GM23248 (cell line): ENCODE measurements around the gene DCUN1D3. TPM values are rescaled to one million over a fixed set of nuclear protein-coding genes. Genes with fewer than 3 reads are reported as not detected.
A peak's percentile ranks its signal among the peaks of the same experiment; 100 is the strongest.

ENCODE experiments used
- DNase-seq: peaks from one replicate; pipeline ENCODE4 v3.0.0-alpha.2; 2015
- H2AFZ ChIP-seq: fragments of 200-600 bp; sonication (generic); 2 replicates; pipeline ENCODE4 v1.6.1; 2016; ENCODE audit warnings: antibody characterized with exemption
- H3F3A ChIP-seq: fragments of 200-600 bp; sonication (generic); 2 replicates; pipeline ENCODE4 v1.6.1; 2016; ENCODE audit warnings: mild to moderate bottlenecking, antibody characterized with exemption, mixed run types; ENCODE audit not compliant: insufficient read depth
- H3K27ac ChIP-seq: fragments of 200-600 bp; sonication (generic); 2 replicates; pipeline ENCODE4 v1.5.1; 2016; ENCODE audit warnings: mild to moderate bottlenecking
- H3K27me3 ChIP-seq: fragments of 200-600 bp; sonication (generic); replicated peaks from 2 replicates; pipeline ENCODE4 v1.6.1; 2016; ENCODE audit warnings: mild to moderate bottlenecking; ENCODE audit not compliant: insufficient read depth
- H3K36me3 ChIP-seq: fragments of 200-600 bp; sonication (generic); 2 replicates; pipeline ENCODE4 v1.6.1; 2016; ENCODE audit warnings: low read depth, mild to moderate bottlenecking
- H3K4me1 ChIP-seq: fragments of 200-600 bp; sonication (generic); 2 replicates; pipeline ENCODE4 v1.6.1; 2016; ENCODE audit warnings: mild to moderate bottlenecking; ENCODE audit not compliant: insufficient read depth
- H3K4me2 ChIP-seq: fragments of 200-600 bp; sonication (generic); one replicate; pipeline ENCODE4 v1.6.1; 2016; ENCODE audit warnings: mild to moderate bottlenecking; ENCODE audit not compliant: unreplicated experiment
- H3K4me3 ChIP-seq: fragments of 200-600 bp; sonication (generic); 2 replicates; pipeline ENCODE4 v1.5.1; 2016; ENCODE audit warnings: mild to moderate bottlenecking
- H3K79me2 ChIP-seq: fragments of 200-600 bp; sonication (generic); 2 replicates; pipeline ENCODE4 v1.6.1; 2016; ENCODE audit warnings: mild to moderate bottlenecking; ENCODE audit not compliant: insufficient read depth
- H3K9ac ChIP-seq: fragments of 200-600 bp; sonication (generic); 2 replicates; pipeline ENCODE4 v1.6.1; 2016; ENCODE audit warnings: mild to moderate bottlenecking
- H3K9me2 ChIP-seq: fragments of 200-600 bp; sonication (generic); 2 replicates; pipeline ENCODE4 v1.6.1; 2016; ENCODE audit warnings: mixed run types, mild to moderate bottlenecking, moderate library complexity; ENCODE audit not compliant: insufficient read depth
- H3K9me3 ChIP-seq: fragments of 200-600 bp; sonication (generic); one replicate; pipeline ENCODE4 v1.6.1; 2017; ENCODE audit warnings: low read depth
- H4K20me1 ChIP-seq: fragments of 200-600 bp; sonication (generic); 2 replicates; pipeline ENCODE4 v1.6.0; 2016; ENCODE audit not compliant: insufficient read depth
- EZH2 ChIP-seq: fragments of 200-600 bp; sonication (generic); IDR thresholded peaks from 2 replicates; pipeline ENCODE4 v1.6.1; 2018; ENCODE audit warnings: antibody characterized with exemption, mild to moderate bottlenecking; ENCODE audit not compliant: insufficient read depth, poor library complexity, severe bottlenecking
- EZH2phosphoT487 ChIP-seq: fragments of 200-600 bp; sonication (generic); IDR thresholded peaks from 2 replicates; pipeline ENCODE4 v1.6.1; 2018; ENCODE audit warnings: antibody characterized with exemption, moderate library complexity, mild to moderate bottlenecking, low read depth; ENCODE audit not compliant: insufficient read depth
- WGBS, 2 experiments: methylation state at CpG; one replicate each; pipeline ENCODE4 v1.1.6; 2015 to 2017; ENCODE audit warnings: low lambda C conversion rate in 2 of 2, low coverage in 1 of 2; ENCODE audit errors: missing lambda C conversion rate in 2 of 2; 5-methylcytosine and 5-hydroxymethylcytosine counted together
- in situ Hi-C: fragments of 300-500 bp; cut with MboI; formaldehyde crosslinking; loops from 2 replicates; pipeline ENCODE4 v1.15.0; 2020
- polyA plus RNA-seq: library from polyadenylated mRNA; unstranded; fragments of >200 nt; fragmentation: Nextera tagmentation; extraction: Ambion mirVana; gene quantifications from 2 replicates; pipeline ENCODE4 v1.2.1, GENCODE V29; 2016
- total RNA-seq: library from RNA; depleted of rRNA; stranded (reverse); fragments of >200 nt; shearing (Covaris generic); gene quantifications from 2 replicates; pipeline ENCODE4 v1.2.3, GENCODE V29; 2014

DCUN1D3 gene
- total and polyA plus RNA-seq, 2 experiments from 2014 or later, result 15.2 to 35.2 TPM

- Histone ChIP-seq H4K20me1 (no peaks in the 10 kb centered on the region), H2AFZ (0 out of 2 replicates have a peak overlapping the region, but pooled peaks have one; percentile 1), H3K79me2 (peaks cover 12% of the 10 kb centered on the region; the same call in 1 of the 2 replicates), H3K27me3 (no peaks in the 10 kb centered on the region), H3K9me3 (no peaks in the 10 kb centered on the region), H3K4me1 (peaks cover 60% of the 10 kb centered on the region), H3K4me3 (peak overlapping the region; percentile 36), H3K4me2 (peak overlapping the region; percentile 52), H3K27ac (peak overlapping the region; percentile 90), H3K9ac (peak overlapping the region; percentile 62), H3K9me2 (no peaks in the 10 kb centered on the region), H3F3A (peaks cover 61% of the 10 kb centered on the region), H3K36me3 (no peaks in the 10 kb centered on the region)
- no peak for TF ChIP-seq EZH2
- DNase-seq, result peak; percentile 93
- in situ Hi-C loops, result no loop called here
- 0 to 3% methylated on average over 2 of the region's 2 CpGs for WGBS, 2 experiments
Observed at GRCh38 chr16:20910781-20911321, 10.7 kb upstream of the DCUN1D3 start.

- Histone ChIP-seq H3K4me3 (peak overlapping the region; percentile 60), H3K9ac (peak overlapping the region; percentile 59), H3K27me3 (no peaks in the 10 kb centered on the region), H3K79me2 (peaks cover 34% of the 10 kb centered on the region), H2AFZ (no peak overlapping the region), H3F3A (peaks cover 78% of the 10 kb centered on the region), H3K4me2 (peak overlapping the region; percentile 82), H3K9me2 (no peaks in the 10 kb centered on the region), H3K9me3 (no peaks in the 10 kb centered on the region), H4K20me1 (no peaks in the 10 kb centered on the region), H3K4me1 (peaks cover 66% of the 10 kb centered on the region), H3K36me3 (no peaks in the 10 kb centered on the region), H3K27ac (peak overlapping the region; percentile 87)
- in situ Hi-C loops, result no loop called here
- TF ChIP-seq EZH2 (no peak), EZH2phosphoT487 (no peak)
- 39 to 40% methylated on average over 4 of the region's 4 CpGs for WGBS, 2 experiments
- DNase-seq, result peak; percentile 88
Observed at GRCh38 chr16:20906341-20907255, 6.4 kb upstream of the DCUN1D3 start.

GRCh38 chr16:20905576-20905975 lies 5.4 kb upstream of the DCUN1D3 start:
- Histone ChIP-seq H3K4me1 (peaks cover 60% of the 10 kb centered on the region), H3K9me3 (no peaks in the 10 kb centered on the region), H4K20me1 (no peaks in the 10 kb centered on the region), H3F3A (peaks cover 75% of the 10 kb centered on the region), H3K79me2 (peaks cover 43% of the 10 kb centered on the region), H2AFZ (no peak overlapping the region), H3K9me2 (no peaks in the 10 kb centered on the region), H3K4me3 (peak overlapping the region; percentile 60), H3K9ac (peak overlapping the region; percentile 59), H3K27ac (peak overlapping the region; percentile 87), H3K4me2 (peak overlapping the region; percentile 82), H3K27me3 (no peaks in the 10 kb centered on the region), H3K36me3 (no peaks in the 10 kb centered on the region)
- TF ChIP-seq EZH2, result no peak
- TF ChIP-seq EZH2phosphoT487, result no peak
- in situ Hi-C loops, result no loop called here
- WGBS, 2 experiments, result 29 to 33% methylated on average over 3 of the region's 3 CpGs
- peak; percentile 56 for DNase-seq

- Histone ChIP-seq H2AFZ (no peak overlapping the region), H3K36me3 (no peaks in the 10 kb centered on the region), H3F3A (peaks cover 67% of the 10 kb centered on the region), H3K4me1 (peaks cover 56% of the 10 kb centered on the region), H3K4me2 (peak overlapping the region; percentile 82), H3K79me2 (peaks cover 49% of the 10 kb centered on the region), H3K9ac (peak overlapping the region; percentile 15; the same call in 1 of the 2 replicates), H3K27me3 (no peaks in the 10 kb centered on the region), H3K9me2 (no peaks in the 10 kb centered on the region), H3K27ac (peak overlapping the region; percentile 87), H3K9me3 (no peaks in the 10 kb centered on the region), H3K4me3 (no peak overlapping the region), H4K20me1 (no peaks in the 10 kb centered on the region)
- no peak for TF ChIP-seq EZH2
- in situ Hi-C loops, result no loop called here
- WGBS, 2 experiments, result 85 to 88% methylated on average over 3 of the region's 3 CpGs
- peak; percentile 49 for DNase-seq
Observed at GRCh38 chr16:20904507-20905081, 4.4 kb upstream of the DCUN1D3 start.
